ENCODE data around the gene ANKRD10.
A peak's percentile ranks its signal among the peaks of the same experiment; 100 is the strongest.

ANKRD10 gene

DNA sequence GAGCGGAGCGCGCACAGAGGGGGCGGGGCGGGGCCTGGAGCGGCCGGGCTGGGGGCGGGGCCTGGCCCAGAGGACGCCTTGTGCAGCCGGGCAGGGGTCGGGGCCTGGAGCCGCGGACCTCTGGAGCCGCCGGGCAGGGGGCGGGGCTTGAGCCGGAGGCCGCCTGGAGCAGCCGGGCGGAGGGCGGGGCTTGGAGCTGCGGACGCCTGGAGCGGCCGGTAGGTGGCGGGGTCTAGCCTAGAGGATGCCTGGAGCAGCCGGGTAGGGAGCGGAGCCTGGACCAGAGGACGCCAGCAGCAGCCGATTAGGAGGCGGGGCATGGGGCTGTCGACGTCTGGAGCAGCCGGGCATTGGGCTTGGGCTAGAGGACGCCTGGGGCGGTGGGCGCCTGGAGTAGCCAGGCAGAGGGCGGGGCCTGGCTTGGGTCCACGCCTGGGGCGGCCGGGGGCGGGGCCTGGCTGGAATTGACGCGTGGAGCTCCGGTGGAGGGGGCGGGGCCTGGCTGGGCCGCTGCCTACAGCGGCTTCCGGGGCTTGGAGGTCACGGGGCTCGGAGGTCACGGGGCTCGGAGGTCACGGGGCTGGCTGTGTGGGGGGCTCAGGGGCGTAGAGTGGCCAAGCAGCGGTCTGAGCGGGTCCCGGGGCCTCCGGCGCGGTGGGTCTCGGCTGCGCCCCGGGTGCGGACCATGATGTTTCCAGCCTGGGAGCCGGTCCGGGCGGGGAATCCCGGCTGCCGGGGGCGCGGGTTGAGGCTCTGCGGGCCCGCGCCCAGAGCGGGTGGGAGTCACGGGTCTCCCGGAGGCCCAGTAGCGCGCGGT is at the start of gene ANKRD10:
Gene ANKRD10, minus strand, starts transcription at position 13 of the 817 bp plus-strand sequence. CDS start 135 bp downstream, outside the sequence.
- H3K9me3 ChIP-seq (ENCODE audit: severe bottlenecking), result no peaks in the 10 kb centered on the region
- H3K36me3 ChIP-seq, result peaks cover 26% of the 10 kb centered on the region
- TF ChIP-seq CTCF (IDR thresholded peaks at IDR 0.05; ENCODE audit: low read depth, low read length), result peak; percentile 92
- DNase-seq, result peak; percentile 100
- peak within 1 kb of the TSS; percentile 100 for H3K27ac ChIP-seq
- no peaks in the 10 kb centered on the region for H3K27me3 ChIP-seq (ENCODE audit: insufficient read depth, low read depth, severe bottlenecking)
- peak within 1 kb of the TSS; percentile 88 for H3K4me3 ChIP-seq (ENCODE audit: low read depth, low read length)

DNA sequence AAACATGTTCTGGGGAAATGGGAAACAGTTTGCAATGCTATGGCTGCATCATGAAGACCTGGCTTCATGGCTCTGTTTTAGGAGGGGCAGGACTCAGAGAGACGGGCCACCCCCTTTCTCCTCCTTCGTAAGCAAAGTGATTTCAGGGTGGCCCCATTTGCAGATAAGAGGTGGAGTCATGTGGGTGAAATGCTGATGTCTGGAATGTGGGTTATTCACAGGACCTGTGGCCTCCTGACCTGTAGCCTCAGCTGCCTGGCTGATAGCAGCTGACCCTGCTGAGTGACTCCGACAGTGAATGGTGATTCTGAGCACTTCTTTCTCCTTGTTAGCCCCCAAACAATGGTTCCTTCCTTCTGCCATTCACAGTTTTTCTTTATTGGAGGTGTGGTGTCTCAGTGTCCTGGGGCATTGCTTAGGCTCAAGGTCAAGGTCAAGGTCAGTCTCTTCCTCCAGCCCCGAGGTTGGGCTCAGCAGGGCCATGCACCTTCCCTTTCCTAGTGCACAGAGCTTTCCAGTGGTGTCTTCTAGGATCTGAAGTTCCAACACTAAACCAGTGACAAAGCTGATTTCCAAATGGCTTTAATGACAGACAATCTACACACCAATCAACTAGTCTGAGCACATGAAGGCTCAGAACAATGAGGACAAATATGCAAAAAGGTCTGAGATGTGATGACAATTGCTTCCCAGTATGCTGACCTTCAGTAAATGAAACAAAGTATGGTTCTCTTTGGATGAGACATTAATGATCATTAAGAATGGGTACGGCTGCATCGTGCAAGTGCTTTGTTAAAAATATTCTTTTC is 49.6 kb upstream of the ANKRD10 start:
- DNase-seq, result no peak
- no peak overlapping the region for H3K27ac ChIP-seq
- H3K27me3 ChIP-seq (ENCODE audit: insufficient read depth, low read depth, severe bottlenecking), result peaks cover 95% of the 10 kb centered on the region
- no peaks in the 10 kb centered on the region for H3K36me3 ChIP-seq
- peaks cover 33% of the 10 kb centered on the region for H3K9me3 ChIP-seq (ENCODE audit: severe bottlenecking)
- TF ChIP-seq CTCF (IDR thresholded peaks at IDR 0.05; ENCODE audit: low read depth, low read length), result no peak
- H3K4me3 ChIP-seq (ENCODE audit: low read depth, low read length), result no peak overlapping the region

DNA sequence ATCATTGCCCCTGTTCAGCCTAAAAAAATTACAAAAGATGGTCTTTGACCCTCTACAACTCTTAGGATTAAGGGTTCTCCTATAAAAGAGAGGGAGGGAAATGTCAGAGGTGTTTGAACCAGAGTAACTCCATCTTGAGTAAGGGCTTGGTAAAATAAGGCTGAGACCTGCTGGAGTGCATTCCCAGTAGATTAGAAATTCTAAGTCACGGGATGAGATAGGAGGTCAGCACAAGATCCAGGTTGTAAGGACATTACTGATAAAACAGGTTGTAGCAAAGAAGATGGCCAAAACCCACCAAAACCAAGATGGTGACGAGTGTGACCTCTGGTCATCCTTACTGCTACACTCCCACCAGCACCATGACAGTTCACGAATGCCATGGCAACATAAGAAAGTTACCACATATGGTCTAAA is 48.7 kb upstream of the ANKRD10 start:
- Histone ChIP-seq H3K27ac (no peak overlapping the region), H3K36me3 (no peaks in the 10 kb centered on the region), H3K4me3 (ENCODE audit: low read depth, low read length) (no peak overlapping the region), H3K27me3 (ENCODE audit: insufficient read depth, low read depth, severe bottlenecking) (peaks cover 95% of the 10 kb centered on the region), H3K9me3 (ENCODE audit: severe bottlenecking) (peaks cover 37% of the 10 kb centered on the region)
- no peak for DNase-seq
- no peak for TF ChIP-seq CTCF (IDR thresholded peaks at IDR 0.05; ENCODE audit: low read depth, low read length)

- DNase-seq, result no peak
- Histone ChIP-seq H3K4me3 (ENCODE audit: low read depth, low read length) (no peak overlapping the region), H3K27me3 (ENCODE audit: insufficient read depth, low read depth, severe bottlenecking) (peaks cover 95% of the 10 kb centered on the region), H3K9me3 (ENCODE audit: severe bottlenecking) (peaks cover 52% of the 10 kb centered on the region), H3K36me3 (no peaks in the 10 kb centered on the region), H3K27ac (no peak overlapping the region)
- no peak for TF ChIP-seq CTCF (IDR thresholded peaks at IDR 0.05; ENCODE audit: low read depth, low read length)
Observed at GRCh38 chr13:110961959-110962358, 47.1 kb upstream of the ANKRD10 start.

GRCh38 chr13:110960204-110960603 is 45.3 kb upstream of the ANKRD10 start:
- Histone ChIP-seq H3K27ac (no peak overlapping the region), H3K4me3 (ENCODE audit: low read depth, low read length) (no peak overlapping the region), H3K9me3 (ENCODE audit: severe bottlenecking) (peaks cover 45% of the 10 kb centered on the region), H3K27me3 (ENCODE audit: insufficient read depth, low read depth, severe bottlenecking) (peaks cover 82% of the 10 kb centered on the region), H3K36me3 (no peaks in the 10 kb centered on the region)
- no peak for TF ChIP-seq CTCF (IDR thresholded peaks at IDR 0.05; ENCODE audit: low read depth, low read length)
- DNase-seq, result no peak
